WI38 (cell line): ENCODE data around the gene ACAD10.

Experiments
- H3K4me3 ChIP-seq: 2 replicates; pipeline ENCODE4 v1.5.1; 2011; ENCODE audit warnings: low read depth, mild to moderate bottlenecking, control low read depth, low read length
- CTCF ChIP-seq: IDR thresholded peaks from 2 replicates; pipeline ENCODE4 v1.5.1; 2012; ENCODE audit warnings: low read depth, mild to moderate bottlenecking, control low read depth, low read length

Gene ACAD10

DNA sequence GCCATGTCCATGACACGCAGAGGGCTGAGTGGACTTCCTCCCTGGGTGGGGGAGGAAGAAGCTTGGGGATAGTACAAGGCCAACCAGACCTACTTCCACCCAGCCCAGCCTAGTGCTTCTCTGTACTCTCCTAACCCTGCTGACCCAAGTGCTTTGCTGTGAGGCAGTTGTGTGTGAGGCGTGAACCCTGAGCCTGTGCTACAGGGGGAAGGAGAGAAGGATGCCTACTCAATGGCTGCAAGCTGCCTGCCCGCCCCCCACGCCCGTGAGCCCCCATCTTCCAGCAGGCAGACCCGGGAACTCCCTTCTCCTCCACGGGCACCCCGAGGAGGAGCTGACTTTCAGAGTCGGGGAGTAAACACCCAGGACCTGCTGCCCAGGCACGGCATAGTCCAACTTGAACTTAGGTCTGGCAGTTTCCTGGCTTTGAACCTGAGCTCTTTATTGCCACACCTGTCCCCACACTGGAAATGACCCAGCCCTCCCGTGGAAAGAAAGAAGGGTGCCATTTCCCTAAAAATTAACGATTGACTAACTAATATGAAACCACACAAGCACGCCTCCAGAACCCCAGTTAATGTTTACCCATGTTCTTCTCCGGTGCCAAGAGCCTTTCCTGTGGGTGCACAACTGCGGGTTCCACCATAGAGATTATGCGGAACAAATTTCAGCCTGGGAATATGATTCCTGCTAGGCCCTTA is 91.6 kb downstream of the ACAD10 start:
- H3K4me3 ChIP-seq, result no peak overlapping the region
- TF ChIP-seq CTCF, result no peak

DNA sequence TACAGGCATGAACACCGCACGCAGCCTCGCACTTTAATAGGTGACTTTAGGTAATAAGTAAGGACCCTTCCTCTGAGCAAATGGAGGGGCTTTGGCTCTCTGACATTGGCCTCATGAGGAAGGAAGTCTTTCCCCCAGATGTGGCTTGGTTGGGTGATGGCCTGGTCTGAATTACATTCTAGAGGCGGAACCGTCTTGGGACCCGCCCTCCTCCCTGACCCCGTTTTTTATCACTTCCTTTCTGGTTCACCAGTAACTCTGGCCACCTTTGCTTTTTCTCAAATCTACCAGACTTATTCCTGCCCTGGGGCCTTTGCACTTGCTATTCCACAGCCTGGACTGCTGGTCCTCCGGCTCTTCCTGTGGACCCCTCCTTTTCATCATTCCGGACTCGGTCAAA is 94.3 kb downstream of the ACAD10 start:
- no peak for TF ChIP-seq CTCF
- H3K4me3 ChIP-seq, result no peak overlapping the region

DNA sequence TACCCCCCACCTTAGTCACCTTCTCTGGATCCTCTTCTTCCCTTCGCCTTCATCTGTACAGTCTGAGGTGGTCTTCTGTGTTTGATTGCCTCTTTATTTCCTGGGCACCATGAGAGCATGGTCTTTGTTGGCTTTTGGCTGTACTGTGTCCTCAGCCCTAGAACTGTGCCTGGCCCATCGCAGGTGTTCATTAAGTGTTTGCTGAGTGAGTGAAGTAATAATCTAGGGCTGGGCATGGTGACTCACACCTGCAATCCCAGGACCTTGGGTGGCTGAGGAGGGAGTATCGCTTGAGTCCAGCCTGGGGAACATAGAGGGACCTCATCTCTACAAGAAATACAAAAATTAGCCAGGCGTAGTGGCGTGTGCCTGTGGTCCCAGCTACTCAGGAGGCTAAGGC is 94.8 kb downstream of the ACAD10 start:
- TF ChIP-seq CTCF, result no peak
- H3K4me3 ChIP-seq, result no peak overlapping the region

GRCh38 chr12:111781085-111781658 is 95.3 kb downstream of the ACAD10 start:
- TF ChIP-seq CTCF, result no peak

GRCh38 chr12:111783046-111783445 is 97.2 kb downstream of the ACAD10 start:
- TF ChIP-seq CTCF, result no peak
- H3K4me3 ChIP-seq, result no peak overlapping the region

More at GRCh38 chr12:111781085-111781658, 95.3 kb downstream of the ACAD10 start:
- no peak overlapping the region for H3K4me3 ChIP-seq

GRCh38 chr12:111784953-111785352 is 99.1 kb downstream of the ACAD10 start:
- no peak for TF ChIP-seq CTCF
- no peak overlapping the region for H3K4me3 ChIP-seq

- H3K4me3 ChIP-seq, result no peak overlapping the region
- no peak for TF ChIP-seq CTCF
These were observed 99.8 kb downstream of the ACAD10 start for GRCh38 chr12:111785651-111786050.
